B cell (primary cell): Measurements from ENCODE around the gene VAV3. TPM values are rescaled to one million over a fixed set of nuclear protein-coding genes. Genes with fewer than 3 reads are reported as not detected.
A peak's percentile ranks its signal among the peaks of the same experiment; 100 is the strongest.

Experiments
- ATAC-seq: fragments of 200-7000 bp; cut with Tn5 transposase; one replicate; pipeline ENCODE4 v1.10.0; 2021; ENCODE audit warnings: low read depth, mild to moderate bottlenecking, moderate number of reproducible peaks, moderate library complexity
- CTCF ChIA-PET: fragments of 350-600 bp; sonication (Branson Sonifier 250); formaldehyde crosslinking; loops from one replicate; lab custom pipeline; 2021; ENCODE audit warnings: antibody characterized with exemption, inconsistent platforms; lab: Charles Lee
- POLR2A ChIA-PET: fragments of 350-600 bp; sonication (Branson Sonifier 250); formaldehyde crosslinking; loops from one replicate; lab custom pipeline; 2021; ENCODE audit warnings: antibody characterized with exemption; lab: Charles Lee
- DNase-seq: peaks from one replicate; pipeline ENCODE4 v3.0.0; 2013
- H2AFZ ChIP-seq: 2 replicates; pipeline ENCODE4 v1.6.1; 2012; ENCODE audit warnings: mild to moderate bottlenecking, low read depth, low read length; ENCODE audit not compliant: insufficient read depth, poor library complexity, severe bottlenecking
- H3K27ac ChIP-seq, 2 donors: 1 replicate in 1 of 2; 2 replicates in 1 of 2; pipeline ENCODE4 v1.5.1; 2012 to 2013; ENCODE audit warnings: low read length in 2 of 2, mild to moderate bottlenecking in 2 of 2, moderate library complexity in 1 of 2
- H3K27me3 ChIP-seq, 4 experiments: fragments of 200-600 bp in 1 of 4; sonication (generic) in 1 of 4; replicated peaks in 1 of 4; 1 replicate in 2 of 4; 2 replicates in 2 of 4; pipeline versions ENCODE4 v1.6.1 to v1.7.0; 2013 to 2016; ENCODE audit warnings: low read length in 3 of 4, mild to moderate bottlenecking in 2 of 4, mixed read lengths in 1 of 4, moderate library complexity in 1 of 4; ENCODE audit not compliant: insufficient read depth in 4 of 4, control insufficient read depth in 3 of 4; ENCODE audit errors: control extremely low read depth in 1 of 4
- H3K36me3 ChIP-seq, 2 experiments: replicated peaks in 1 of 2; 1 replicate in 1 of 2; 2 replicates in 1 of 2; pipeline versions ENCODE4 v1.6.1 to v1.7.1; 2013; ENCODE audit warnings: low read length in 1 of 2; ENCODE audit not compliant: insufficient read depth in 2 of 2, control insufficient read depth in 1 of 2; ENCODE audit errors: control extremely low read depth in 1 of 2, extremely low read depth in 1 of 2
- H3K4me1 ChIP-seq, 2 donors: fragments of 200-600 bp in 1 of 2; sonication (generic) in 1 of 2; 1 replicate in 1 of 2; 2 replicates in 1 of 2; pipeline versions ENCODE4 v1.5.1 to v1.6.1; 2013 to 2017; ENCODE audit warnings: low read length in 2 of 2; ENCODE audit not compliant: control insufficient read depth in 2 of 2, insufficient read depth in 2 of 2
- H3K4me2 ChIP-seq: replicated peaks from 2 replicates; pipeline ENCODE3; 2012; ENCODE audit warnings: mild to moderate bottlenecking, low read depth, low read length; ENCODE audit not compliant: poor library complexity, severe bottlenecking
- H3K4me3 ChIP-seq, 5 experiments: fragments of 200-600 bp in 1 of 5; sonication (generic) in 1 of 5; 1 replicate in 3 of 5; 2 replicates in 2 of 5; pipeline versions ENCODE4 v1.5.1 to v1.7.0; 2011 to 2016; ENCODE audit warnings: low read length in 4 of 5, mild to moderate bottlenecking in 4 of 5, low read depth in 2 of 5, control low read depth in 1 of 5, moderate library complexity in 1 of 5; ENCODE audit not compliant: insufficient read depth in 1 of 5; ENCODE audit errors: control extremely low read depth in 1 of 5, extremely low read depth in 1 of 5
- H3K79me2 ChIP-seq: fragments of 200-600 bp; sonication (generic); one replicate; pipeline ENCODE4 v1.6.0; 2016; ENCODE audit warnings: low read length; ENCODE audit not compliant: control insufficient read depth, insufficient read depth
- H3K9ac ChIP-seq: fragments of 200-600 bp; sonication (generic); 2 replicates; pipeline ENCODE4 v1.6.1; 2017; ENCODE audit warnings: mild to moderate bottlenecking, low read length, moderate library complexity
- H3K9me3 ChIP-seq, 3 donors: one replicate each; pipeline versions ENCODE4 v1.6.1 to v1.7.1; 2013; ENCODE audit warnings: low read length in 2 of 3; ENCODE audit not compliant: control insufficient read depth in 2 of 3, insufficient read depth in 1 of 3; ENCODE audit errors: control extremely low read depth in 1 of 3
- H4K20me1 ChIP-seq: 2 replicates; pipeline ENCODE4 v1.6.0; 2012; ENCODE audit warnings: mild to moderate bottlenecking, low read length; ENCODE audit not compliant: insufficient read depth, control insufficient read depth, poor library complexity, severe bottlenecking
- H3K27ac Mint-ChIP-seq: one replicate; pipeline ENCODE4 v1.8.0; 2021; ENCODE audit warnings: mixed read lengths
- H3K27me3 Mint-ChIP-seq: one replicate; pipeline ENCODE4 v1.8.0; 2021; ENCODE audit warnings: mixed read lengths
- H3K4me1 Mint-ChIP-seq: one replicate; pipeline ENCODE4 v1.8.0; 2021; ENCODE audit warnings: mixed read lengths
- H3K4me3 Mint-ChIP-seq: one replicate; pipeline ENCODE4 v1.8.0; 2021; ENCODE audit warnings: mixed read lengths
- H3K9me3 Mint-ChIP-seq: one replicate; pipeline ENCODE4 v1.8.0; 2022; ENCODE audit warnings: mixed read lengths; ENCODE audit not compliant: insufficient read depth
- EZH2 ChIP-seq: IDR thresholded peaks from 2 replicates; pipeline ENCODE4 v1.6.1; 2012; ENCODE audit warnings: borderline replicate concordance, low read depth, mild to moderate bottlenecking, moderate library complexity, low read length; ENCODE audit not compliant: insufficient read depth, poor library complexity, severe bottlenecking
- WGBS: methylation state at CpG from one replicate; pipeline ENCODE4 v1.1.5; 2013; ENCODE audit warnings: missing lambda C conversion rate; ENCODE audit not compliant: insufficient coverage; 5-methylcytosine and 5-hydroxymethylcytosine counted together
- intact Hi-C: fragments of 100-400 bp; cut with micrococcal nuclease; formaldehyde crosslinking; loops from one replicate; pipeline ENCODE4 v1.10.0; 2022
- polyA plus RNA-seq: library from polyadenylated mRNA; depleted of rRNA; stranded (reverse); fragments of >200 nt; gene quantifications from 2 replicates; pipeline ENCODE4 v1.2.3, GENCODE V29; 2012
- total RNA-seq, 2 donors: library from RNA; stranded (reverse); fragments of 120-200 nt in 1 of 2; gene quantifications; 1 replicate in 1 of 2; 2 replicates in 1 of 2; pipeline versions ENCODE4 v1.2.3 to v1.2.4, GENCODE V29; 2013 to 2022
- TF ChIP-seq, protein P1 (sequence below): fragments of 200-600 bp; IDR thresholded peaks from one replicate; pipeline ENCODE4 v1.8.0; 2022; ENCODE audit warnings: antibody characterized with exemption, mild to moderate bottlenecking

The VAV3 gene
- total and polyA plus RNA-seq, 2 donors (not counting 1 experiment from before 2014, with no cell fraction given): 14.8 to 32.5 TPM

DNA sequence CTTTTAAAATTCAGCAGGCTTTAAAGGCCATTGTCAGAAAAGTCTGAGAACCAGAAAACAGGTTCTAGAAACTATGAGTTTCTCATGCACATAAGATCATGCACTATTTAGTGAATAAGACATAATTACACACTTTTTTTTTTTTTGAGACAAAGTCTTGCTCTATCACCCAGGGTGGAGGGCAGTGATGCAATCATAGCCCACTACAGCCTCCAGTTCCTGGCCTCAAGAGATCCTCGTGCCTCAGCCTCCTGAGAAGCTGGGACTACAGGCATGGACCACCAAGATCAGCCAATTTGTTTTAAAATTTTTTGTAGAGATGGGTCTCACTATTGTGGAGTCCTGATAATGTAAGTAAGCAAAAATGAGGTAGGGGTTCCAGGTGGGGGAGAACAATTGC, 134.9 kb downstream of the VAV3 start:
- CTCF ChIA-PET: interaction anchor here (0.7 to 2.2 kb wide), 7 partner anchors 9 to 295 kb away, joined by 3 to 13 read pairs (median 4); no protein-coding TSS in a partner anchor
- WGBS: no CpG with 5 or more reads among the region's 1 CpG
- Mint-ChIP-seq H3K27ac (peak overlapping the region; percentile 81), H3K4me1 (peaks cover 84% of the 10 kb centered on the region), H3K4me3 (peak overlapping the region; percentile 36), H3K9me3 (no peaks in the 10 kb centered on the region), H3K27me3 (no peaks in the 10 kb centered on the region)
- H3K27ac ChIP-seq: peak overlapping the region; percentile 58 to 82
- DNase-seq (no peak), ATAC-seq (no peak)
- POLR2A ChIA-PET: no interaction called here
- H3K27me3 ChIP-seq: no peaks in the 10 kb centered on the region
- intact Hi-C loops: no loop called here
- no peaks in the 10 kb centered on the region for H4K20me1 ChIP-seq
- H3K36me3 ChIP-seq: no peaks in the 10 kb centered on the region
- peak overlapping the region in 1 of 5 experiments; percentile 34 for H3K4me3 ChIP-seq
- H3K79me2 ChIP-seq: peaks cover 81% of the 10 kb centered on the region
- peaks cover 0 to 6% (median 0%) of the 10 kb centered on the region in 3 donors for H3K9me3 ChIP-seq
- TF ChIP-seq EZH2: no peak
- TF ChIP-seq, protein P1, sequence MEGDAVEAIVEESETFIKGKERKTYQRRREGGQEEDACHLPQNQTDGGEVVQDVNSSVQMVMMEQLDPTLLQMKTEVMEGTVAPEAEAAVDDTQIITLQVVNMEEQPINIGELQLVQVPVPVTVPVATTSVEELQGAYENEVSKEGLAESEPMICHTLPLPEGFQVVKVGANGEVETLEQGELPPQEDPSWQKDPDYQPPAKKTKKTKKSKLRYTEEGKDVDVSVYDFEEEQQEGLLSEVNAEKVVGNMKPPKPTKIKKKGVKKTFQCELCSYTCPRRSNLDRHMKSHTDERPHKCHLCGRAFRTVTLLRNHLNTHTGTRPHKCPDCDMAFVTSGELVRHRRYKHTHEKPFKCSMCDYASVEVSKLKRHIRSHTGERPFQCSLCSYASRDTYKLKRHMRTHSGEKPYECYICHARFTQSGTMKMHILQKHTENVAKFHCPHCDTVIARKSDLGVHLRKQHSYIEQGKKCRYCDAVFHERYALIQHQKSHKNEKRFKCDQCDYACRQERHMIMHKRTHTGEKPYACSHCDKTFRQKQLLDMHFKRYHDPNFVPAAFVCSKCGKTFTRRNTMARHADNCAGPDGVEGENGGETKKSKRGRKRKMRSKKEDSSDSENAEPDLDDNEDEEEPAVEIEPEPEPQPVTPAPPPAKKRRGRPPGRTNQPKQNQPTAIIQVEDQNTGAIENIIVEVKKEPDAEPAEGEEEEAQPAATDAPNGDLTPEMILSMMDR: no peak
- peak overlapping the region; percentile 40 for H3K9ac ChIP-seq
- no peak overlapping the region for H2AFZ ChIP-seq
- H3K4me2 ChIP-seq: peak overlapping the region; percentile 68
- H3K4me1 ChIP-seq: peaks cover 74 to 97% of the 10 kb centered on the region in 2 donors

DNA sequence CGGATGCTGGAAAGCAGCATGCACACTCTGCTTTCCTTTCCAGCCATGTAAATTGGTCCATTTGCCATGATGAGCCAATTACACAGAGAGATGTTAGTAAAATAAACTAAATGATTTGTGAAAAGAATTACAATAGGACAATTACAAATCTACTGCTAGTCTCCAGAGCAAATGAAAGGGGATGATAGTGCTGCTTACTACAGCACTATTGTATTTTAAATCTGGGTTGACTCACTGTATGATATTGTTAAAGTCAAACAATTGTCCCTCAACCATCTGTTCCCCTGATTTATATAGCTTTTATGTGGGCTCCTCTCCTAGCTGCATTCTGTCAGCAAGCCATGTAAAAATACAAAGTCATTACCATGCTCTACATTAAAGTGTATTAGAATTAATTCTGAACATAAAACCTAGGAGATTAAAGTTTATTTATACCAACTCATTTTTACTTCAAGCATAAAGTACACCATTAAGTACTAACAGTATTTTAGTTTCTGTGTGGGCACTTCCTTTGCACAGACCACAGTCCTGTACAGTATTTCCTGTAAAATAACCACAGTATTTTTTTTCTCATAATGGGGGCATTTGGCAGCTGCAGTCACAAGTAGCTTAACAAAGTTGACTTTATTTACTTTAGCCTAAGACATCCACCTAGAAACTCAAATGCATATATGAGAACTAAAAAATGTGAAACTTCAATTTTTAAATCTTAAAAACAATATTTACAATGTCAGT, 135.8 kb downstream of the VAV3 start:
- H3K4me2 ChIP-seq: peak overlapping the region; percentile 68

More for the DNA sequence above, 135.8 kb downstream of the VAV3 start:
- H3K9me3 ChIP-seq: peaks cover 0 to 6% (median 0%) of the 10 kb centered on the region in 3 donors
- peak overlapping the region; percentile 58 to 82 for H3K27ac ChIP-seq
- no peak overlapping the region for H2AFZ ChIP-seq
- peak overlapping the region; percentile 40 for H3K9ac ChIP-seq
- H3K27me3 ChIP-seq: no peaks in the 10 kb centered on the region
- Mint-ChIP-seq H3K27me3 (no peaks in the 10 kb centered on the region), H3K4me1 (peaks cover 81% of the 10 kb centered on the region), H3K4me3 (peak overlapping the region; percentile 65), H3K27ac (peak overlapping the region; percentile 88), H3K9me3 (no peaks in the 10 kb centered on the region)
- DNase-seq (peak; percentile 63), ATAC-seq (peak; percentile 88)
- H3K4me3 ChIP-seq: peak overlapping the region in 3 of 5 experiments; percentile 4 to 54 (median 5)
- TF ChIP-seq, protein P1: no peak
- TF ChIP-seq EZH2: no peak
- peaks cover 69 to 94% of the 10 kb centered on the region in 2 donors for H3K4me1 ChIP-seq
- H4K20me1 ChIP-seq: no peaks in the 10 kb centered on the region
- POLR2A ChIA-PET: no interaction called here
- no CpG with 5 or more reads among the region's 1 CpG for WGBS
- H3K36me3 ChIP-seq: peaks cover 0 to 1% of the 10 kb centered on the region in 2 experiments
- peaks cover 79% of the 10 kb centered on the region for H3K79me2 ChIP-seq
- intact Hi-C loops: loop anchor here (1.0 to 5.0 kb wide), 4 partner anchors 9 to 42 kb away; no protein-coding TSS in a partner anchor
- CTCF ChIA-PET: interaction anchor here (0.9 to 2.2 kb wide), 5 partner anchors 10 to 135 kb away, joined by 3 to 13 read pairs (median 4); no protein-coding TSS in a partner anchor
